Measurements from ENCODE around the gene CRYBG3.

The CRYBG3 gene

GRCh38 chr3:97940034-97940433 is 118.2 kb downstream of the CRYBG3 start:
- no peak for DNase-seq

GRCh38 chr3:97942801-97943546 is 121.2 kb downstream of the CRYBG3 start:
- DNase-seq, result no peak

GRCh38 chr3:97948351-97949109 is 126.7 kb downstream of the CRYBG3 start:
- DNase-seq, result no peak

GRCh38 chr3:97949110-97949485 is 127.3 kb downstream of the CRYBG3 start:
- DNase-seq, result no peak

- DNase-seq, result no peak
Observed at GRCh38 chr3:97949743-97950142, 127.9 kb downstream of the CRYBG3 start.

- no peak for DNase-seq
Observed at GRCh38 chr3:97950360-97950759, 128.5 kb downstream of the CRYBG3 start.

- DNase-seq, result no peak
Observed at GRCh38 chr3:97952280-97952679, 130.5 kb downstream of the CRYBG3 start.

- DNase-seq, result no peak
Observed at GRCh38 chr3:97952872-97953271, 131.1 kb downstream of the CRYBG3 start.

- DNase-seq, result no peak
Observed at GRCh38 chr3:97954228-97954827, 132.5 kb downstream of the CRYBG3 start.

- DNase-seq, result no peak
Observed at GRCh38 chr3:97956051-97956450, 134.2 kb downstream of the CRYBG3 start.

- DNase-seq, result no peak
Observed at GRCh38 chr3:97957617-97958311, 136.0 kb downstream of the CRYBG3 start.

- no peak for DNase-seq
Observed at GRCh38 chr3:97958396-97958795, 136.6 kb downstream of the CRYBG3 start.

- DNase-seq, result no peak
Observed at GRCh38 chr3:97958796-97959195, 137.0 kb downstream of the CRYBG3 start.

GRCh38 chr3:97959872-97960271 is 138.1 kb downstream of the CRYBG3 start:
- no peak for DNase-seq

GRCh38 chr3:97960551-97960950 is 138.7 kb downstream of the CRYBG3 start:
- no peak for DNase-seq

GRCh38 chr3:97960993-97961766 is 139.4 kb downstream of the CRYBG3 start:
- DNase-seq, result no peak

- DNase-seq, result no peak
Observed at GRCh38 chr3:97967966-97968365, 146.2 kb downstream of the CRYBG3 start.

- no peak for DNase-seq
Observed at GRCh38 chr3:97968376-97968775, 146.6 kb downstream of the CRYBG3 start.

GRCh38 chr3:97969541-97969940 is 147.7 kb downstream of the CRYBG3 start:
- no peak for DNase-seq

GRCh38 chr3:97970156-97970555 is 148.3 kb downstream of the CRYBG3 start:
- no peak for DNase-seq

GRCh38 chr3:97970956-97971620 is 149.3 kb downstream of the CRYBG3 start:
- no peak for DNase-seq

Data from amygdala (tissue), 56 donors.